Neural cell (in vitro differentiated cells): Measurements from ENCODE around the gene SUCO.
A peak's percentile ranks its signal among the peaks of the same experiment; 100 is the strongest.

Experiments used
- EP300 ChIP-seq: fragments of 450-650 bp; conservative IDR thresholded peaks from 2 replicates; pipeline ENCODE4 v1.6.1; 2014; ENCODE audit warnings: antibody characterized with exemption, mild to moderate bottlenecking, moderate library complexity; ENCODE audit not compliant: poor library complexity, severe bottlenecking
- EZH2 ChIP-seq: fragments of 200-600, 300-800 bp; shearing (Covaris generic), sonication (generic); IDR thresholded peaks from 2 replicates; pipeline ENCODE4 v1.6.1; 2014; ENCODE audit warnings: antibody characterized with exemption, low read length, borderline replicate concordance, mild to moderate bottlenecking; ENCODE audit not compliant: insufficient read depth, poor library complexity, severe bottlenecking
- POLR2AphosphoS5 ChIP-seq: IDR thresholded peaks from 2 replicates; pipeline ENCODE4 v1.6.1; 2012
- RAD21 ChIP-seq: fragments of 450-650 bp; conservative IDR thresholded peaks from 2 replicates; pipeline ENCODE4 v1.6.1; 2014; ENCODE audit warnings: antibody characterized with exemption, mild to moderate bottlenecking, moderate library complexity
- SMC3 ChIP-seq: fragments of 450-650 bp; conservative IDR thresholded peaks from 2 replicates; pipeline ENCODE4 v1.6.1; 2014; ENCODE audit warnings: antibody characterized with exemption, mild to moderate bottlenecking, moderate library complexity; ENCODE audit not compliant: poor library complexity
- TF ChIP-seq, protein P1 (sequence below): IDR thresholded peaks from 2 replicates; pipeline ENCODE4 v1.6.1; 2012; ENCODE audit warnings: borderline replicate concordance
- TF ChIP-seq, protein P2 (sequence below): fragments of 450-650 bp; IDR thresholded peaks from 2 replicates; pipeline ENCODE4 v1.5.1; 2014; ENCODE audit warnings: antibody characterized with exemption, mild to moderate bottlenecking, moderate library complexity; ENCODE audit not compliant: poor library complexity, severe bottlenecking

DNA sequence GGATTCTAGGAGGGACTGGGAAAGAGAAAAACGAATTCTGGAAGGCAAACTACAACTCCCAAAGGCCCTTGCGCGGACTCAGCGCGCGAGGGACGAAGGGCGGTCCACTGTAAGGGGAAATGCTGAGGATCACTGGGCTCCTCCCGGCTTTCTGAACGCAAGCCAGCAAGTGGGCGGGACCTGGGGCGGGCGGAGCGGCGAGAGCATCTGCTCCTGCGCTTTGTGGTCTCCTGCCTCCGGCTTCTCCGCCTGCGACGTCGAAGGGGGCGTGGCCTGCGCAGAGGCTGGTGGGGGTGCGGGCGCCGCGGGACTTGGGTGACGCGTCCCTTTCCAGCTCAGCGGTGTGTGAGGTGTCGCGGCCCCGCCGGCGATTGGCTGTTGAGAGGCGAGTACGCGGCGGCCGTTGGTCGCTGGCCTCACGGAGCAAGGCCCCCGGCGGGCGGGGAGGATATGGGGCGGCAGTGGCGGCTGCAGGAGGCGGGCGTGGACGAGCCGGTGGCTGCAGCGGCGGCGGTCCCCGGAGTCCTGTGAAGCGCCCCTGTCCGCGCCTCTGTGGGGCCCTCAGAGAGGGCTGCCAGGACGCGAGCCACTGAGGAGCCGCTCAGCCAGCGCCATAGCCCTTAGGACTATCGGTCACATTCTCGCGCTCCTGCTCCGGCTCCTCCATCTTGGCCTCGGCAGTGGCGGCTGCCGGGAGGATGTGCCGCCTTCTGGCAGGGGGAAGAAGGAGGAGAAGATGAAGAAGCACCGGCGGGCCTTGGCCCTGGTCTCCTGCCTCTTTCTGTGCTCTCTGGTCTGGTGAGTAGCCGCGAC is at the start of gene SUCO:
- TF ChIP-seq, protein P1, sequence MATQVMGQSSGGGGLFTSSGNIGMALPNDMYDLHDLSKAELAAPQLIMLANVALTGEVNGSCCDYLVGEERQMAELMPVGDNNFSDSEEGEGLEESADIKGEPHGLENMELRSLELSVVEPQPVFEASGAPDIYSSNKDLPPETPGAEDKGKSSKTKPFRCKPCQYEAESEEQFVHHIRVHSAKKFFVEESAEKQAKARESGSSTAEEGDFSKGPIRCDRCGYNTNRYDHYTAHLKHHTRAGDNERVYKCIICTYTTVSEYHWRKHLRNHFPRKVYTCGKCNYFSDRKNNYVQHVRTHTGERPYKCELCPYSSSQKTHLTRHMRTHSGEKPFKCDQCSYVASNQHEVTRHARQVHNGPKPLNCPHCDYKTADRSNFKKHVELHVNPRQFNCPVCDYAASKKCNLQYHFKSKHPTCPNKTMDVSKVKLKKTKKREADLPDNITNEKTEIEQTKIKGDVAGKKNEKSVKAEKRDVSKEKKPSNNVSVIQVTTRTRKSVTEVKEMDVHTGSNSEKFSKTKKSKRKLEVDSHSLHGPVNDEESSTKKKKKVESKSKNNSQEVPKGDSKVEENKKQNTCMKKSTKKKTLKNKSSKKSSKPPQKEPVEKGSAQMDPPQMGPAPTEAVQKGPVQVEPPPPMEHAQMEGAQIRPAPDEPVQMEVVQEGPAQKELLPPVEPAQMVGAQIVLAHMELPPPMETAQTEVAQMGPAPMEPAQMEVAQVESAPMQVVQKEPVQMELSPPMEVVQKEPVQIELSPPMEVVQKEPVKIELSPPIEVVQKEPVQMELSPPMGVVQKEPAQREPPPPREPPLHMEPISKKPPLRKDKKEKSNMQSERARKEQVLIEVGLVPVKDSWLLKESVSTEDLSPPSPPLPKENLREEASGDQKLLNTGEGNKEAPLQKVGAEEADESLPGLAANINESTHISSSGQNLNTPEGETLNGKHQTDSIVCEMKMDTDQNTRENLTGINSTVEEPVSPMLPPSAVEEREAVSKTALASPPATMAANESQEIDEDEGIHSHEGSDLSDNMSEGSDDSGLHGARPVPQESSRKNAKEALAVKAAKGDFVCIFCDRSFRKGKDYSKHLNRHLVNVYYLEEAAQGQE, result peak; percentile 89
- TF ChIP-seq EP300 (peak; percentile 37), EZH2 (no peak), SMC3 (no peak), RAD21 (no peak), POLR2AphosphoS5 (peak; percentile 92)
- TF ChIP-seq, protein P2, sequence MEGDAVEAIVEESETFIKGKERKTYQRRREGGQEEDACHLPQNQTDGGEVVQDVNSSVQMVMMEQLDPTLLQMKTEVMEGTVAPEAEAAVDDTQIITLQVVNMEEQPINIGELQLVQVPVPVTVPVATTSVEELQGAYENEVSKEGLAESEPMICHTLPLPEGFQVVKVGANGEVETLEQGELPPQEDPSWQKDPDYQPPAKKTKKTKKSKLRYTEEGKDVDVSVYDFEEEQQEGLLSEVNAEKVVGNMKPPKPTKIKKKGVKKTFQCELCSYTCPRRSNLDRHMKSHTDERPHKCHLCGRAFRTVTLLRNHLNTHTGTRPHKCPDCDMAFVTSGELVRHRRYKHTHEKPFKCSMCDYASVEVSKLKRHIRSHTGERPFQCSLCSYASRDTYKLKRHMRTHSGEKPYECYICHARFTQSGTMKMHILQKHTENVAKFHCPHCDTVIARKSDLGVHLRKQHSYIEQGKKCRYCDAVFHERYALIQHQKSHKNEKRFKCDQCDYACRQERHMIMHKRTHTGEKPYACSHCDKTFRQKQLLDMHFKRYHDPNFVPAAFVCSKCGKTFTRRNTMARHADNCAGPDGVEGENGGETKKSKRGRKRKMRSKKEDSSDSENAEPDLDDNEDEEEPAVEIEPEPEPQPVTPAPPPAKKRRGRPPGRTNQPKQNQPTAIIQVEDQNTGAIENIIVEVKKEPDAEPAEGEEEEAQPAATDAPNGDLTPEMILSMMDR, result peak; percentile 57
